WERI-Rb-1 (cell line): ENCODE data around the gene KAT2B.

ENCODE experiments used
- DNase-seq: peaks from one replicate; pipeline ENCODE4 v3.0.0-alpha.2; 2020
- H3K27ac ChIP-seq: fragments of 250-450 bp; sonication (Bioruptor Pico); 2 replicates; pipeline ENCODE4 v1.5.1; 2020; ENCODE audit warnings: mild to moderate bottlenecking, moderate library complexity
- H3K27me3 ChIP-seq: fragments of 250-450 bp; sonication (Bioruptor Pico); 2 replicates; pipeline ENCODE4 v1.5.1; 2021; ENCODE audit warnings: mild to moderate bottlenecking, low read depth, moderate library complexity; ENCODE audit not compliant: insufficient read depth, severe bottlenecking
- H3K36me3 ChIP-seq: fragments of 250-450 bp; sonication (Bioruptor Pico); 2 replicates; pipeline ENCODE4 v1.5.1; 2020; ENCODE audit warnings: mild to moderate bottlenecking, moderate library complexity
- H3K4me3 ChIP-seq: 2 replicates; pipeline ENCODE4 v1.5.1; 2011; ENCODE audit warnings: low read depth, mild to moderate bottlenecking, control low read depth, low read length
- H3K9me3 ChIP-seq: fragments of 250-450 bp; sonication (Bioruptor Pico); 2 replicates; pipeline ENCODE4 v1.5.1; 2021; ENCODE audit warnings: mild to moderate bottlenecking, moderate library complexity; ENCODE audit not compliant: severe bottlenecking
- CTCF ChIP-seq: IDR thresholded peaks from 2 replicates; pipeline ENCODE4 v1.5.1; 2011; ENCODE audit warnings: low read depth, mild to moderate bottlenecking, control low read depth, inconsistent platforms, low read length

KAT2B gene

GRCh38 chr3:20046556-20046955 lies 6.3 kb downstream of the KAT2B start:
- Histone ChIP-seq H3K9me3 (no peaks in the 10 kb centered on the region), H3K4me3 (no peak overlapping the region), H3K36me3 (peaks cover 5% of the 10 kb centered on the region), H3K27ac (no peak overlapping the region), H3K27me3 (no peaks in the 10 kb centered on the region)
- no peak for TF ChIP-seq CTCF
- no peak for DNase-seq

GRCh38 chr3:20047341-20047779 lies 7.1 kb downstream of the KAT2B start:
- TF ChIP-seq CTCF, result no peak
- no peak overlapping the region for H3K27ac ChIP-seq
- H3K36me3 ChIP-seq, result peaks cover 2% of the 10 kb centered on the region
- no peaks in the 10 kb centered on the region for H3K9me3 ChIP-seq
- no peak overlapping the region for H3K4me3 ChIP-seq
- DNase-seq, result no peak
- H3K27me3 ChIP-seq, result no peaks in the 10 kb centered on the region

GRCh38 chr3:20047976-20048883 lies 8.0 kb downstream of the KAT2B start:
- H3K36me3 ChIP-seq, result no peaks in the 10 kb centered on the region; the same call in 1 of the 2 replicates
- H3K4me3 ChIP-seq, result no peak overlapping the region
- no peak for TF ChIP-seq CTCF
- no peaks in the 10 kb centered on the region for H3K9me3 ChIP-seq
- H3K27ac ChIP-seq, result no peak overlapping the region
- H3K27me3 ChIP-seq, result no peaks in the 10 kb centered on the region
- no peak for DNase-seq

GRCh38 chr3:20051123-20051806 lies 11.0 kb downstream of the KAT2B start:
- Histone ChIP-seq H3K36me3 (no peaks in the 10 kb centered on the region), H3K9me3 (no peaks in the 10 kb centered on the region), H3K4me3 (no peak overlapping the region), H3K27me3 (no peaks in the 10 kb centered on the region), H3K27ac (no peak overlapping the region)
- no peak for DNase-seq
- TF ChIP-seq CTCF, result no peak

GRCh38 chr3:20052851-20053250 lies 12.6 kb downstream of the KAT2B start:
- no peaks in the 10 kb centered on the region for H3K9me3 ChIP-seq
- no peak for TF ChIP-seq CTCF
- no peak overlapping the region for H3K27ac ChIP-seq
- no peak overlapping the region for H3K4me3 ChIP-seq
- DNase-seq, result no peak
- H3K27me3 ChIP-seq, result no peaks in the 10 kb centered on the region
- no peaks in the 10 kb centered on the region for H3K36me3 ChIP-seq
